K562 (cell line): ENCODE measurements around the gene NDOR1. TPM values are rescaled to one million over a fixed set of nuclear protein-coding genes. Genes with fewer than 3 reads are reported as not detected.
A peak's percentile ranks its signal among the peaks of the same experiment; 100 is the strongest.

Experiments
- ARHGAP35 ChIP-seq: fragments of 450-650 bp; IDR thresholded peaks from 2 replicates; pipeline ENCODE4 v1.6.1; 2018; ENCODE audit not compliant: partially characterized antibody
- DNMT1 ChIP-seq: fragments of 450-650 bp; IDR thresholded peaks from 2 replicates; pipeline ENCODE4 v1.6.1; 2016; ENCODE audit warnings: antibody characterized with exemption, mild to moderate bottlenecking
- ELF2 ChIP-seq: fragments of 250-450 bp; sonication (Bioruptor Pico); IDR thresholded peaks from 2 replicates; pipeline ENCODE4 v1.5.0; 2021; ENCODE audit warnings: mild to moderate bottlenecking
- FOXK2 ChIP-seq, 2 experiments: fragments of 450-650 bp; IDR thresholded peaks in 1 of 2; conservative IDR thresholded peaks in 1 of 2; 2 replicates each; pipeline ENCODE4 v1.6.1; 2016; ENCODE audit warnings: low read depth in 2 of 2, mild to moderate bottlenecking in 1 of 2
- HEY1 ChIP-seq: fragments of 250-450 bp; sonication (Bioruptor Pico); IDR thresholded peaks from 2 replicates; pipeline ENCODE4 v1.5.0; 2020; ENCODE audit warnings: mild to moderate bottlenecking, moderate library complexity, borderline replicate concordance
- KHSRP ChIP-seq: fragments of 450-650 bp; IDR thresholded peaks from 2 replicates; pipeline ENCODE4 v1.6.1; 2017
- LCOR ChIP-seq: sonication (generic); formaldehyde crosslinking; IDR thresholded peaks from 2 replicates; pipeline ENCODE4 v1.8.0; 2022; ENCODE audit warnings: mild to moderate bottlenecking, missing genetic modification reagents
- POLR2G ChIP-seq: fragments of 200-400 bp; formaldehyde crosslinking; IDR thresholded peaks from 2 replicates; pipeline ENCODE4 v1.6.1; 2017; ENCODE audit warnings: low read depth, mild to moderate bottlenecking, antibody characterized with exemption, low read length, moderate library complexity
- SMAD1 ChIP-seq: fragments of 150-350 bp; IDR thresholded peaks from 2 replicates; pipeline ENCODE4 v1.6.1; 2014; ENCODE audit warnings: low read length, low read depth; ENCODE audit not compliant: partially characterized antibody
- XRCC4 ChIP-seq: IDR thresholded peaks from one replicate; pipeline ENCODE4 v1.6.1; 2011; ENCODE audit not compliant: insufficient read depth, insufficient read length; ENCODE audit errors: extremely low read depth
- ZBED1 ChIP-seq: IDR thresholded peaks from 2 replicates; pipeline ENCODE4 v1.6.1; 2014
- ZFP1 ChIP-seq: fragments of 450-650 bp; formaldehyde crosslinking; IDR thresholded peaks from 2 replicates; pipeline ENCODE4 v1.4.0; 2020; ENCODE audit warnings: mild to moderate bottlenecking, mixed read lengths
- ZFP30 ChIP-seq: fragments of 250-450 bp; sonication (Bioruptor Pico); IDR thresholded peaks from 2 replicates; pipeline ENCODE4 v1.8.0; 2022; ENCODE audit warnings: moderate library complexity, mild to moderate bottlenecking, inconsistent platforms, borderline replicate concordance
- ZFP36 ChIP-seq: fragments of 150-350 bp; IDR thresholded peaks from 2 replicates; pipeline ENCODE4 v1.6.1; 2018; ENCODE audit warnings: low read length, low read depth; ENCODE audit not compliant: partially characterized antibody
- ZNF311 ChIP-seq: fragments of 250-450 bp; sonication (Bioruptor Pico); IDR thresholded peaks from 2 replicates; pipeline ENCODE4 v1.4.0; 2020; ENCODE audit warnings: mild to moderate bottlenecking, moderate library complexity
- ZNF561 ChIP-seq: fragments of 450-650 bp; formaldehyde crosslinking; conservative IDR thresholded peaks from 2 replicates; pipeline ENCODE4 v1.4.0; 2020; ENCODE audit warnings: mild to moderate bottlenecking, moderate library complexity
- ZNF717 ChIP-seq: fragments of 250-450 bp; sonication (Bioruptor Pico); IDR thresholded peaks from 2 replicates; pipeline ENCODE4 v1.5.0; 2021
- ZNF830 ChIP-seq: fragments of 250-450 bp; sonication (Bioruptor Pico); IDR thresholded peaks from 2 replicates; pipeline ENCODE4 v1.5.0; 2021; ENCODE audit warnings: mild to moderate bottlenecking
- polyA plus RNA-seq, 8 experiments: library from polyadenylated mRNA; depleted of rRNA in 4 of 8; stranded (reverse) in 5 of 8; unstranded in 3 of 8; fragments of >200 nt; fragmentation: Nextera tagmentation in 2 of 8; fragmentation: Illumina TruSeq in 1 of 8; extraction: Ambion mirVana in 2 of 8; extraction: Trizol in 1 of 8; gene quantifications; 2 replicates each; pipeline versions ENCODE4 v1.2.1 to v1.2.3, GENCODE V29; 2011 to 2014; ENCODE audit warnings: inconsistent platforms in 1 of 8, missing spikeins in 1 of 8
- total RNA-seq, 7 experiments: library from RNA; depleted of rRNA in 6 of 7; stranded (reverse); fragments of >200 nt in 6 of 7; fragmentation: Illumina TruSeq in 2 of 7; extraction: Trizol in 2 of 7; gene quantifications; 2 replicates each; pipeline versions ENCODE4 v1.2.1 to v1.2.3, GENCODE V29; 2011 to 2021; ENCODE audit warnings: low replicate concordance in 1 of 7
- TF ChIP-seq, protein P1 (sequence below): sonication (generic); formaldehyde crosslinking; IDR thresholded peaks from 2 replicates; pipeline ENCODE4 v1.9.0; 2022; ENCODE audit warnings: mild to moderate bottlenecking, missing genetic modification reagents
- TF ChIP-seq, protein P2 (sequence below): fragments of 450-650 bp; IDR thresholded peaks from 2 replicates; pipeline ENCODE4 v1.6.1; 2014; ENCODE audit warnings: low read depth, mild to moderate bottlenecking, moderate library complexity, borderline replicate concordance
- TF ChIP-seq, protein P3 (sequence below), 3 experiments: fragments of 200-800 bp in 1 of 3; sonication (Bioruptor generic) in 1 of 3; sonication (generic) in 1 of 3; formaldehyde crosslinking in 1 of 3; IDR thresholded peaks; 2 replicates each; pipeline versions ENCODE4 v1.6.1 to v1.8.0; 2016 to 2022; ENCODE audit warnings: mild to moderate bottlenecking in 2 of 3, missing compliant biosample characterization in 2 of 3, missing genetic modification characterization in 2 of 3, missing genetic modification reagents in 1 of 3
- TF ChIP-seq, protein P4 (sequence below): fragments of 450-650 bp; IDR thresholded peaks from 2 replicates; pipeline ENCODE4 v1.6.1; 2016; ENCODE audit warnings: low read depth, mild to moderate bottlenecking, moderate library complexity
- TF ChIP-seq, protein P5 (sequence below): fragments of 150-350 bp; conservative IDR thresholded peaks from 2 replicates; pipeline ENCODE4 v1.6.1; 2014; ENCODE audit warnings: low read length

The NDOR1 gene
- total and polyA plus RNA-seq, 9 of the 15 experiments (the other 6 are each of a cell fraction or from before 2014, with no cell fraction given): 0.06 to 36.9 (median 6.9) TPM

DNA sequence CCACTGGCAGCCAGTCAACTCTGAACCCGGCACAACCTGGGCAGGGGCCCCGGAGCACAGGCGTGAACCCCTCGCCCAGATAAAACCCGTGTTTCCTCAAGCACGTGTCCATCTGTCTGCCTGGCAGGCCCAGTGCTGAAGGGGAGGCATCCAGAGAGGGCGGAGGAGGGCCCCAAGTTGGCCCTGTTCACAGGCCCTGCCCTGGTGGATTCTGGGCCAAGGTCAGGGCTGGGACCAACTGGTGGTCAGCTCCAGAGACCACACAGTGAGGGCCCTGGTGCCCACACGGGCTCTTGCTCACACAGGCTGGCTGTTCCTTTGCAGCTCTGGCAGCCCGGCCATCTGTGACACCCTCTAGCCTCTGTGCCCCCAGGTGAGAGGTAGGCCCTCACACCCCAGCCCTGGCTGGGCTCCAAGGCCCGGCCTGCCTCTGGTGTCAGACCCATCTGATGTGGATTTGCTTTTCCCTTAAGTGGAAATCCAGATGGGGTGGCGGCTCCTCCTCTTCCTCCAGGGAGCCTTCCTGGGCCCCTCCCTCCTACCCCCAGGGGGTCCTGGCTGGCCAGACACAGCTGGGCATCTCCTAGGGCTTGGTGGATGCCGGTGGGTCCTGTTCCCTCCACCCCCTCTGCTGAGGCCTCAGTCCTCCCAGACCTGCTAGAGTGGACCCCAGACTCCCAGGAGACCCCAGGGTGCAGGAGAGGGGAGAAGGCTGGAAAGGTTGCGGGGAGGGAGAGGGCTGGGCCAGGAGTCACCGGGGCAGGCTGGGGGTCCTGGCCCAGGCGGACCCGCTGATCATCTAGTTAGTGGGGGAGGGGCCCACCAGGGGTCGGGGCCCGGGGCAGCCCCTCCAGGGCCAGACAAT, 45.1 kb downstream of the NDOR1 start (continued):
- TF ChIP-seq, protein P1, sequence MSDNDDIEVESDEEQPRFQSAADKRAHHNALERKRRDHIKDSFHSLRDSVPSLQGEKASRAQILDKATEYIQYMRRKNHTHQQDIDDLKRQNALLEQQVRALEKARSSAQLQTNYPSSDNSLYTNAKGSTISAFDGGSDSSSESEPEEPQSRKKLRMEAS (CRISPR knock-in tag): peak; percentile 56
- TF ChIP-seq, protein P2, sequence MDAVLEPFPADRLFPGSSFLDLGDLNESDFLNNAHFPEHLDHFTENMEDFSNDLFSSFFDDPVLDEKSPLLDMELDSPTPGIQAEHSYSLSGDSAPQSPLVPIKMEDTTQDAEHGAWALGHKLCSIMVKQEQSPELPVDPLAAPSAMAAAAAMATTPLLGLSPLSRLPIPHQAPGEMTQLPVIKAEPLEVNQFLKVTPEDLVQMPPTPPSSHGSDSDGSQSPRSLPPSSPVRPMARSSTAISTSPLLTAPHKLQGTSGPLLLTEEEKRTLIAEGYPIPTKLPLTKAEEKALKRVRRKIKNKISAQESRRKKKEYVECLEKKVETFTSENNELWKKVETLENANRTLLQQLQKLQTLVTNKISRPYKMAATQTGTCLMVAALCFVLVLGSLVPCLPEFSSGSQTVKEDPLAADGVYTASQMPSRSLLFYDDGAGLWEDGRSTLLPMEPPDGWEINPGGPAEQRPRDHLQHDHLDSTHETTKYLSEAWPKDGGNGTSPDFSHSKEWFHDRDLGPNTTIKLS: no peak
- no peak for TF ChIP-seq KHSRP
- no peak for TF ChIP-seq ZFP1 (CRISPR knock-in tag)
- TF ChIP-seq, protein P3, sequence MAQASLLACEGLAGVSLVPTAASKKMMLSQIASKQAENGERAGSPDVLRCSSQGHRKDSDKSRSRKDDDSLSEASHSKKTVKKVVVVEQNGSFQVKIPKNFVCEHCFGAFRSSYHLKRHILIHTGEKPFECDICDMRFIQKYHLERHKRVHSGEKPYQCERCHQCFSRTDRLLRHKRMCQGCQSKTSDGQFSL (CRISPR knock-in tag; IDR thresholded peaks at IDR 0.05): no peak
- TF ChIP-seq, protein P3 (tag; IDR thresholded peaks at IDR 0.05): no peak
- TF ChIP-seq, protein P4, sequence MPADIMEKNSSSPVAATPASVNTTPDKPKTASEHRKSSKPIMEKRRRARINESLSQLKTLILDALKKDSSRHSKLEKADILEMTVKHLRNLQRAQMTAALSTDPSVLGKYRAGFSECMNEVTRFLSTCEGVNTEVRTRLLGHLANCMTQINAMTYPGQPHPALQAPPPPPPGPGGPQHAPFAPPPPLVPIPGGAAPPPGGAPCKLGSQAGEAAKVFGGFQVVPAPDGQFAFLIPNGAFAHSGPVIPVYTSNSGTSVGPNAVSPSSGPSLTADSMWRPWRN: no peak
- no peak for TF ChIP-seq ZNF830 (CRISPR knock-in tag)
- no peak for TF ChIP-seq XRCC4
- no peak for TF ChIP-seq DNMT1
- TF ChIP-seq SMAD1: no peak
- no peak for TF ChIP-seq ZBED1
- no peak for TF ChIP-seq ZFP30 (CRISPR knock-in tag)
- no peak for TF ChIP-seq ZNF561
- no peak for TF ChIP-seq ZNF717 (CRISPR knock-in tag)
- TF ChIP-seq ELF2 (CRISPR knock-in tag): no peak
- TF ChIP-seq POLR2G: peak; percentile 28; the same call in 1 of the 2 replicates
- TF ChIP-seq, protein P5, sequence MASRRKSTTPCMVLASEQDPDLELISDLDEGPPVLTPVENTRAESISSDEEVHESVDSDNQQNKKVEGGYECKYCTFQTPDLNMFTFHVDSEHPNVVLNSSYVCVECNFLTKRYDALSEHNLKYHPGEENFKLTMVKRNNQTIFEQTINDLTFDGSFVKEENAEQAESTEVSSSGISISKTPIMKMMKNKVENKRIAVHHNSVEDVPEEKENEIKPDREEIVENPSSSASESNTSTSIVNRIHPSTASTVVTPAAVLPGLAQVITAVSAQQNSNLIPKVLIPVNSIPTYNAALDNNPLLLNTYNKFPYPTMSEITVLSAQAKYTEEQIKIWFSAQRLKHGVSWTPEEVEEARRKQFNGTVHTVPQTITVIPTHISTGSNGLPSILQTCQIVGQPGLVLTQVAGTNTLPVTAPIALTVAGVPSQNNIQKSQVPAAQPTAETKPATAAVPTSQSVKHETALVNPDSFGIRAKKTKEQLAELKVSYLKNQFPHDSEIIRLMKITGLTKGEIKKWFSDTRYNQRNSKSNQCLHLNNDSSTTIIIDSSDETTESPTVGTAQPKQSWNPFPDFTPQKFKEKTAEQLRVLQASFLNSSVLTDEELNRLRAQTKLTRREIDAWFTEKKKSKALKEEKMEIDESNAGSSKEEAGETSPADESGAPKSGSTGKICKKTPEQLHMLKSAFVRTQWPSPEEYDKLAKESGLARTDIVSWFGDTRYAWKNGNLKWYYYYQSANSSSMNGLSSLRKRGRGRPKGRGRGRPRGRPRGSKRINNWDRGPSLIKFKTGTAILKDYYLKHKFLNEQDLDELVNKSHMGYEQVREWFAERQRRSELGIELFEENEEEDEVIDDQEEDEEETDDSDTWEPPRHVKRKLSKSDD: no peak
- no peak for TF ChIP-seq HEY1 (CRISPR knock-in tag)
- TF ChIP-seq LCOR (CRISPR knock-in tag): no peak
- no peak for TF ChIP-seq ARHGAP35
- no peak for TF ChIP-seq ZNF311
- peak; percentile 62 for TF ChIP-seq ZFP36
- TF ChIP-seq FOXK2 (conservative IDR thresholded peaks at IDR 0.05 in 1 of 2, IDR thresholded peaks at IDR 0.05 in 1 of 2; ENCODE audit: low read depth in 2 of 2): no peak
